DND-41 (cell line): ENCODE measurements around the gene PAEP.
"Not testable (repeated sequence)": the region's sequence is repeated elsewhere in the genome, so short reads cannot be mapped to it uniquely, and the experiment has no call there.

ENCODE experiments used
- ATAC-seq: fragments of 200-7000 bp; cut with Tn5 transposase; 3 replicates; pipeline ENCODE4 v1.9.1; 2021; ENCODE audit warnings: low read depth; ENCODE audit not compliant: insufficient read depth
- DNase-seq: peaks from one replicate; pipeline ENCODE4 v3.0.0-alpha.2; 2020
- H2AFZ ChIP-seq: 2 replicates; pipeline ENCODE4 v1.6.0; 2012; ENCODE audit warnings: low read depth, low read length
- H3K27ac ChIP-seq: 2 replicates; pipeline ENCODE4 v1.5.1; 2012; ENCODE audit warnings: low read length, inconsistent platforms
- H3K27me3 ChIP-seq: fragments of 200-600 bp; sonication (generic); 2 replicates; pipeline ENCODE4 v1.6.0; 2012; ENCODE audit warnings: low read length, mild to moderate bottlenecking, inconsistent platforms; ENCODE audit not compliant: insufficient read depth, poor library complexity
- H3K36me3 ChIP-seq: 2 replicates; pipeline ENCODE4 v1.5.1; 2012; ENCODE audit warnings: low read length, inconsistent platforms; ENCODE audit not compliant: insufficient read depth
- H3K4me1 ChIP-seq: 2 replicates; pipeline ENCODE4 v1.5.1; 2012; ENCODE audit warnings: mild to moderate bottlenecking, low read length; ENCODE audit not compliant: insufficient read depth
- H3K4me2 ChIP-seq: 2 replicates; pipeline ENCODE4 v1.6.0; 2012; ENCODE audit warnings: mild to moderate bottlenecking, moderate library complexity, low read length, inconsistent platforms; ENCODE audit not compliant: insufficient read depth
- H3K4me3 ChIP-seq, 2 experiments: fragments of 200-600 bp in 1 of 2; shearing (Covaris generic) in 1 of 2; 2 replicates each; pipeline ENCODE4 v1.5.1; 2012 to 2016; ENCODE audit warnings: inconsistent platforms in 2 of 2, low read length in 2 of 2, mild to moderate bottlenecking in 2 of 2, low read depth in 1 of 2, moderate library complexity in 1 of 2
- H3K79me2 ChIP-seq: 2 replicates; pipeline ENCODE4 v1.6.0; 2012; ENCODE audit warnings: low read length, inconsistent platforms; ENCODE audit not compliant: insufficient read depth
- H3K9ac ChIP-seq: 2 replicates; pipeline ENCODE4 v1.6.0; 2012; ENCODE audit warnings: low read depth, mild to moderate bottlenecking, inconsistent platforms, low read length, moderate library complexity
- H3K9me3 ChIP-seq: 2 replicates; pipeline ENCODE4 v1.5.1; 2012; ENCODE audit warnings: low read length, moderate library complexity, mild to moderate bottlenecking, inconsistent platforms; ENCODE audit not compliant: insufficient read depth, severe bottlenecking
- H4K20me1 ChIP-seq: 2 replicates; pipeline ENCODE4 v1.6.0; 2012; ENCODE audit warnings: low read length; ENCODE audit not compliant: insufficient read depth
- EZH2 ChIP-seq: IDR thresholded peaks from 3 replicates; pipeline ENCODE4 v1.6.1; 2012; ENCODE audit warnings: borderline replicate concordance, low read depth, mild to moderate bottlenecking, moderate library complexity, low read length, inconsistent platforms; ENCODE audit not compliant: severe bottlenecking
- TF ChIP-seq, protein P1 (sequence below): IDR thresholded peaks from 2 replicates; pipeline ENCODE4 v1.5.1; 2012; ENCODE audit warnings: borderline replicate concordance, low read length, moderate library complexity, mild to moderate bottlenecking; ENCODE audit not compliant: poor library complexity, severe bottlenecking; ENCODE audit errors: extremely low read depth

Gene PAEP

DNA sequence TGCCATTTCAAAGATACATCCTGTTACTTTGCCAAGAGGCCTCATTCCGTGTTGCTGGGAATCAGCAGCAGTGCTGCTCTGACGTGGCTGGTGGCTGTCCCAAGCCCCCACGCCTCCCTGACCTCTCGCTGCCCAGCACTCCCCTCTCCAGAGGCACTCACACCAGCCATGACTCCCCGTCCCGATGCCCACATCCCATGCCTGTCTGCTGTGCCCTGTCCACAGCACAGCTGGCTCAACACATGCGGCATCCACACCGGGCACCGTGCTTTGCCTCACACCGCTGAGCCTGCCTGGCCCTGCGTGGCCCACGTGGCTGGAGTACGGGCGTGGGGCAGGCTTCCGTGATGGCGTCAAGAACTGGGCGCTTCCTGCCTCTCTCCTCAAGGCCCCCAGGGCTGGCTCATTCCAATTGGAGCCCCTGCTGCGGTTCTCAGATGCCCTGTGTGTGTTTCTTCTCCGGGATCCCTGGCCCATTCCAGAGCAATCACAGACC lies 48.2 kb upstream of the PAEP start:
- no peak for TF ChIP-seq EZH2
- TF ChIP-seq, protein P1, sequence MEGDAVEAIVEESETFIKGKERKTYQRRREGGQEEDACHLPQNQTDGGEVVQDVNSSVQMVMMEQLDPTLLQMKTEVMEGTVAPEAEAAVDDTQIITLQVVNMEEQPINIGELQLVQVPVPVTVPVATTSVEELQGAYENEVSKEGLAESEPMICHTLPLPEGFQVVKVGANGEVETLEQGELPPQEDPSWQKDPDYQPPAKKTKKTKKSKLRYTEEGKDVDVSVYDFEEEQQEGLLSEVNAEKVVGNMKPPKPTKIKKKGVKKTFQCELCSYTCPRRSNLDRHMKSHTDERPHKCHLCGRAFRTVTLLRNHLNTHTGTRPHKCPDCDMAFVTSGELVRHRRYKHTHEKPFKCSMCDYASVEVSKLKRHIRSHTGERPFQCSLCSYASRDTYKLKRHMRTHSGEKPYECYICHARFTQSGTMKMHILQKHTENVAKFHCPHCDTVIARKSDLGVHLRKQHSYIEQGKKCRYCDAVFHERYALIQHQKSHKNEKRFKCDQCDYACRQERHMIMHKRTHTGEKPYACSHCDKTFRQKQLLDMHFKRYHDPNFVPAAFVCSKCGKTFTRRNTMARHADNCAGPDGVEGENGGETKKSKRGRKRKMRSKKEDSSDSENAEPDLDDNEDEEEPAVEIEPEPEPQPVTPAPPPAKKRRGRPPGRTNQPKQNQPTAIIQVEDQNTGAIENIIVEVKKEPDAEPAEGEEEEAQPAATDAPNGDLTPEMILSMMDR: no peak
- no peaks in the 10 kb centered on the region for H3K4me1 ChIP-seq
- H3K9me3 ChIP-seq: no peaks in the 10 kb centered on the region
- H3K9ac ChIP-seq: no peak overlapping the region
- DNase-seq (no peak), ATAC-seq (no peak)
- no peaks in the 10 kb centered on the region for H3K27me3 ChIP-seq
- H2AFZ ChIP-seq: no peak overlapping the region
- H3K4me2 ChIP-seq: no peak overlapping the region
- no peaks in the 10 kb centered on the region for H3K79me2 ChIP-seq
- no peaks in the 10 kb centered on the region for H4K20me1 ChIP-seq
- no peak overlapping the region for H3K4me3 ChIP-seq
- no peak overlapping the region for H3K27ac ChIP-seq
- H3K36me3 ChIP-seq: no peaks in the 10 kb centered on the region

DNA sequence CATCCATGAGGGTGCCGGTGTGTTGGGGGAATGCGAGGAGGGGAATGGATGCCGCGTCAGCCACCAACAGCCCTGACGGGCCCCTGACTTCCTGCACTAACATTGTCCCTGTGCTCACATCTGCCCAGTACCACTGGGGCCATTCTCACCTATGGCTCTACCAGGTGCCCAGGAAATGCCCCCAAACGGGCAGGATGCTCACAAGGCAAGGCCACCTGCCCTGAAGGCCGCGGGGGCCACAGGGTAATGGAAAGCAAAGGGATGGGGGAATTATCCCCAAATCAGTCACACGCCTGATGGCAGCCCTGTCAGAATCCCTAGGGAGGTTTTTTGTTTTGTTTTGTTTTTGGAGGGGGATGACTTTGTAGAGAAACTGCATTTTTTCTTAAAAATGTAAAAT lies 47.6 kb upstream of the PAEP start:
- not testable (repeated sequence) for DNase-seq, H3K36me3 ChIP-seq, H3K4me2 ChIP-seq, H3K79me2 ChIP-seq, H3K4me3 ChIP-seq, H3K9ac ChIP-seq, ATAC-seq, H3K4me1 ChIP-seq, H4K20me1 ChIP-seq, H3K9me3 ChIP-seq, H3K27ac ChIP-seq, H2AFZ ChIP-seq, H3K27me3 ChIP-seq

DNA sequence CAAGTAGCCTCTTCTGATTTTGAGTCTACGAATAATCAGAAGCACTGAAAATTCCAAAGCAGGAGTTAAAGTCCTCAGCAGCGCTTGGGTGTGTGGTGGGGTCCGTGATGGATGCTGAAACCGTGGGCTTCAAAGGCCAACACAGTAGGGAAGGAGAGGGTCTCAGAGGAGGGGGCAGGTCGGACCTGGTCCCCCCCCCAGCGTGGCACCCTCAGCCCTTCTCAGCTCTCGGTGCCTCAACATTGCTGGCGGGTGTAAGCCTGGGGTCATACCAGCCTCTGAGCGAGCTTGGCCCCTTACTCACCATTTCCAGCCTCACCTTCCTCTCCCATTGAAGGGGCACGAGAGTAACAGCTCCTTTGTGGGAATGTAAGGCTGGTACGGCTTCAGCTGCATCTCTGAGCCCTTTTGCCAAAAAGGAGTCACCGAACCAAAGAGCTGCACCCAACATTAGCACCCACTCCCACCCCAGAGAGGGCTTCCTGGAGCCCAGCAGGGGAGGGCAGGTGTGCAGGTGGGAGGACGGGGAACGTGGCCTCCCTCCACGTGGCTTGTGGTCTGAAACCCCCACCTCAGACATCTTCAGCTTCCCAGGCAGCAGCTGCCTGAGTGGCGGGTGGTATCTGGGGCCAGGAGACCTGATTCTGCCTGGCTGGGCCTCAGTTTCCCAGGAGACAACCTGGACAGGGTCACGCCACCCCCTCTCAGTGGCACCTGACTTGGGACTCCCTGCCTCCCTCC lies 47.0 kb upstream of the PAEP start:
- Histone ChIP-seq H2AFZ (no peak overlapping the region), H3K27me3 (no peaks in the 10 kb centered on the region), H3K4me2 (no peak overlapping the region), H3K9me3 (no peaks in the 10 kb centered on the region), H4K20me1 (no peaks in the 10 kb centered on the region), H3K4me1 (no peaks in the 10 kb centered on the region), H3K9ac (no peak overlapping the region), H3K27ac (no peak overlapping the region), H3K79me2 (no peaks in the 10 kb centered on the region), H3K36me3 (no peaks in the 10 kb centered on the region), H3K4me3 (no peak overlapping the region)
- TF ChIP-seq, protein P1: no peak
- no peak for TF ChIP-seq EZH2
- DNase-seq: no peak
- no peak for ATAC-seq

DNA sequence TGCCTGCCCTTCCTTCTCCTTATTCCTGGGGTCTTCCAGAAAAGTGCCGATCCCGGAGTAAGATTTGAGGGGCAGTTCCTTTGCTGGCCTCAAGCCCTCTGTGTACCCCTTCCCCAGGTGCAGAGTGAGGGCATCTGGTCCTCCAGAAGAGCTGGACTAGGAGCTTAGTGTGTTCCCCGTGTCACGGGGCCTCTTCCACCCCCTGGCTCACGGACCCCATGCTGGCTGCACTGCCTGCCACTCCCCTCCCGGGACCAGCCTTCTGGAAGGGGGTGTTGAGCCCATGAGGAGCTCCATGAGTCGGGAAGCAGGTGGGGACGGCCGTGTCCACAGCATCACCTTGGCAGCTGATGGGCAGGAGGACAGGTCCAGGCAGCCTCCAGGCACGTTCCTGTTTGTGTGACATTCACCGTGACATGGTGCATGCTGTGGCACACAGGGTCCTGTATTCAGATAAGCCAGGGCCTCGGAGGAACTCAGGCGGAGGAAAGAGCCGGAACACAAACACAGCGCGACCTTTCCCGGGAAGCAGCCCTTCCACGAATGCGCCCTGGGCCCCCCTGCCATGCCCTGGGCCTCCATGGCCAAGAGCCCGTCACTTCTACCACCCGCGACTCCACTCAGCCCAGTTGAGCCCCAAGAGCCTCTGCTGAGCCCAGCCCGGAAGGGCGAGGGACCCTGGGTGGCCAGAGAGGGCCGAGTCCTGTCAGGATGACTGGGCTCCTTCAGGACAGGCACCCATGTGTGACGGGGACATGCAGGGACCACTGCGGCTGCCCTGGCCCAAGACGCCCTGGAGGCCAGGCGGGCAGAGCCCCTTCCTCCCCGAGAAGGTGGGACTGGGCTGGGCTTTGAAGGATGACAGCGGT lies 46.2 kb upstream of the PAEP start:
- Histone ChIP-seq H3K4me2 (no peak overlapping the region), H3K9me3 (no peaks in the 10 kb centered on the region), H3K36me3 (no peaks in the 10 kb centered on the region), H3K4me1 (no peaks in the 10 kb centered on the region), H3K9ac (no peak overlapping the region), H4K20me1 (no peaks in the 10 kb centered on the region), H2AFZ (no peak overlapping the region), H3K27ac (no peak overlapping the region), H3K27me3 (no peaks in the 10 kb centered on the region), H3K79me2 (no peaks in the 10 kb centered on the region), H3K4me3 (no peak overlapping the region)
- ATAC-seq: no peak
- TF ChIP-seq, protein P1: no peak
- TF ChIP-seq EZH2: no peak
- no peak for DNase-seq
